GM21528 (cell line): ENCODE data around the gene OSBPL7.

Experiments used
- ATAC-seq: cut with Tn5 transposase; IDR thresholded peaks from one replicate; pipeline ENCODE4 v1.9.1; 2021; ENCODE audit warnings: mild to moderate bottlenecking, moderate library complexity; ENCODE audit not compliant: unreplicated experiment, low FRiP score

The OSBPL7 gene

GRCh38 chr17:47807421-47807820 is 14.2 kb downstream of the OSBPL7 start:
- no peak for ATAC-seq

GRCh38 chr17:47806913-47807255 is 14.7 kb downstream of the OSBPL7 start:
- no peak for ATAC-seq

- ATAC-seq, result no peak
Measured at GRCh38 chr17:47806026-47806912, 15.3 kb downstream of the OSBPL7 start.

- no peak for ATAC-seq
Measured at GRCh38 chr17:47804461-47804860, 17.1 kb downstream of the OSBPL7 start.

GRCh38 chr17:47803751-47804150 is 17.8 kb downstream of the OSBPL7 start:
- ATAC-seq, result no peak

GRCh38 chr17:47803201-47803600 is 18.4 kb downstream of the OSBPL7 start:
- ATAC-seq, result no peak

GRCh38 chr17:47802341-47803022 is 19.1 kb downstream of the OSBPL7 start:
- no peak for ATAC-seq

GRCh38 chr17:47801906-47802305 is 19.7 kb downstream of the OSBPL7 start:
- ATAC-seq, result no peak

GRCh38 chr17:47801176-47801765 is 20.3 kb downstream of the OSBPL7 start:
- ATAC-seq, result no peak

GRCh38 chr17:47800686-47801085 is 20.9 kb downstream of the OSBPL7 start:
- no peak for ATAC-seq

- ATAC-seq, result no peak
Measured at GRCh38 chr17:47797797-47798196, 23.8 kb downstream of the OSBPL7 start.

GRCh38 chr17:47792979-47793378 is 28.6 kb downstream of the OSBPL7 start:
- no peak for ATAC-seq

GRCh38 chr17:47792457-47792856 is 29.1 kb downstream of the OSBPL7 start:
- no peak for ATAC-seq

GRCh38 chr17:47791025-47791424 is 30.6 kb downstream of the OSBPL7 start:
- no peak for ATAC-seq

GRCh38 chr17:47789611-47790561 is 31.7 kb downstream of the OSBPL7 start:
- no peak for ATAC-seq

GRCh38 chr17:47785538-47786123 is 36.0 kb downstream of the OSBPL7 start:
- no peak for ATAC-seq

GRCh38 chr17:47781397-47781796 is 40.2 kb downstream of the OSBPL7 start:
- no peak for ATAC-seq

GRCh38 chr17:47778184-47778635 is 43.4 kb downstream of the OSBPL7 start:
- ATAC-seq, result no peak

GRCh38 chr17:47776330-47777197 is 45.0 kb downstream of the OSBPL7 start:
- ATAC-seq, result no peak
